K562 (cell line): ENCODE measurements around the gene HES6. TPM values are rescaled to one million over a fixed set of nuclear protein-coding genes. Genes with fewer than 3 reads are reported as not detected.

Experiments
- ATAC-seq: fragments of 200-7000 bp; cut with Tn5 transposase; 3 replicates; pipeline ENCODE4 v1.9.1; 2020; ENCODE audit warnings: moderate library complexity
- BruUV-seq: library from RNA; stranded (reverse); fragments of 400-500 nt; replicated peaks from 2 replicates; lab custom pipeline; 2021; lab: Mats Ljungman, UMichigan
- CTCF ChIA-PET: fragments of 300-600 bp; formaldehyde crosslinking; extraction: SDS; loops from one replicate; lab custom pipeline; 2021; ENCODE audit warnings: low intra/inter-chr PET ratio; lab: Yijun Ruan, JAX
- POLR2A ChIA-PET: fragments of 300-600, 350-650 bp; sonication (Branson Sonifier 250); formaldehyde crosslinking; extraction: SDS; loops from one replicate; lab custom pipeline; 2021; ENCODE audit warnings: antibody characterized with exemption, inconsistent platforms; lab: Yijun Ruan, JAX
- DNase-seq, 4 experiments: peaks; one replicate each; pipeline versions ENCODE4 v3.0.0 to v3.0.0-alpha.2; 2011 to 2018; ENCODE audit warnings: low spot score in 3 of 4, mixed read lengths in 3 of 4; ENCODE audit errors: extremely low read depth in 1 of 4
- FAIRE-seq: peaks from 2 replicates; lab custom pipeline; 2011; peaks lifted over from hg19 to GRCh38; lab: Jason Lieb, UNC
- H2AFZ ChIP-seq: 2 replicates; pipeline ENCODE4 v1.6.0; 2011; ENCODE audit warnings: low read depth, low read length, control low read depth, inconsistent platforms
- H3K27ac ChIP-seq: fragments of 200-600 bp; 3 replicates; pipeline ENCODE4 v1.8.0; 2011; ENCODE audit warnings: low read depth, mild to moderate bottlenecking, control low read depth, inconsistent platforms, low read length, moderate library complexity, mixed read lengths; ENCODE audit errors: extremely low read depth
- H3K27me3 ChIP-seq, 2 experiments: fragments of 300-600 bp in 1 of 2; 2 replicates in 1 of 2; 3 replicates in 1 of 2; pipeline versions ENCODE4 v1.6.0 to v1.8.0; 2011; ENCODE audit warnings: inconsistent platforms in 2 of 2, low read length in 2 of 2, mild to moderate bottlenecking in 1 of 2, mixed read lengths in 1 of 2, moderate library complexity in 1 of 2; ENCODE audit not compliant: control insufficient read depth in 2 of 2, insufficient read depth in 2 of 2
- H3K36me3 ChIP-seq: fragments of 300-600 bp; 3 replicates; pipeline ENCODE4 v1.8.0; 2011; ENCODE audit warnings: mild to moderate bottlenecking, low read length, inconsistent platforms; ENCODE audit not compliant: control insufficient read depth, insufficient read depth
- H3K4me1 ChIP-seq, 2 experiments: fragments of 200-600 bp in 1 of 2; replicated peaks in 1 of 2; 2 replicates in 1 of 2; 3 replicates in 1 of 2; pipeline versions ENCODE4 v1.5.1 to v1.8.0; 2011; ENCODE audit warnings: inconsistent platforms in 2 of 2, low read length in 2 of 2, mild to moderate bottlenecking in 1 of 2, mixed read lengths in 1 of 2, moderate library complexity in 1 of 2; ENCODE audit not compliant: control insufficient read depth in 2 of 2, insufficient read depth in 2 of 2
- H3K4me2 ChIP-seq: 2 replicates; pipeline ENCODE4 v1.6.1; 2011; ENCODE audit warnings: low read length, control low read depth, inconsistent platforms, mixed read lengths; ENCODE audit not compliant: insufficient read depth
- H3K4me3 ChIP-seq: fragments of 200-600 bp; sonication (generic), shearing (Covaris generic); 2 replicates; pipeline ENCODE4 v1.5.1; 2016; ENCODE audit warnings: control low read depth, inconsistent platforms
- H3K79me2 ChIP-seq: fragments of 200-600 bp; 3 replicates; pipeline ENCODE4 v1.8.0; 2011; ENCODE audit warnings: low read length, inconsistent platforms; ENCODE audit not compliant: control insufficient read depth, insufficient read depth
- H3K9ac ChIP-seq, 2 experiments: 2 replicates each; pipeline versions ENCODE4 v1.6.0 to v1.6.1; 2011; ENCODE audit warnings: low read depth in 2 of 2, low read length in 2 of 2, control low read depth in 1 of 2, inconsistent platforms in 1 of 2, mild to moderate bottlenecking in 1 of 2, mixed read lengths in 1 of 2; ENCODE audit not compliant: insufficient read depth in 1 of 2
- H3K9me1 ChIP-seq: one replicate; pipeline ENCODE4 v1.6.0; 2011; ENCODE audit warnings: inconsistent platforms, mild to moderate bottlenecking, low read length, moderate library complexity; ENCODE audit not compliant: control insufficient read depth, insufficient read depth
- H3K9me3 ChIP-seq: replicated peaks from 2 replicates; pipeline ENCODE4 v1.5.1; 2011; ENCODE audit warnings: low read depth, low read length, inconsistent platforms; ENCODE audit not compliant: control insufficient read depth, insufficient read depth
- H4K20me1 ChIP-seq: replicated peaks from 2 replicates; pipeline ENCODE4 v1.6.1; 2011; ENCODE audit warnings: low read length, inconsistent platforms, mixed read lengths; ENCODE audit not compliant: control insufficient read depth, insufficient read depth
- DLX4 ChIP-seq: fragments of 250-450 bp; sonication (Bioruptor Pico); IDR thresholded peaks from 2 replicates; pipeline ENCODE4 v1.6.1; 2021; ENCODE audit warnings: mild to moderate bottlenecking
- E2F6 ChIP-seq, 2 experiments: IDR thresholded peaks; 2 replicates each; pipeline ENCODE4 v1.6.1; 2011; ENCODE audit warnings: borderline replicate concordance in 1 of 2, control low read depth in 1 of 2, low read depth in 1 of 2, low read length in 1 of 2, mild to moderate bottlenecking in 1 of 2, mixed read lengths in 1 of 2, moderate library complexity in 1 of 2; ENCODE audit not compliant: insufficient read depth in 1 of 2, insufficient read length in 1 of 2, poor library complexity in 1 of 2, severe bottlenecking in 1 of 2; ENCODE audit errors: extremely low read depth in 1 of 2
- UBTF ChIP-seq, 2 experiments: IDR thresholded peaks; 2 replicates each; pipeline ENCODE4 v1.6.1; 2012; ENCODE audit warnings: improper control_type of control experiment in 2 of 2, low read depth in 2 of 2, low read length in 2 of 2, borderline replicate concordance in 1 of 2
- ZBTB1 ChIP-seq: sonication (generic); formaldehyde crosslinking; IDR thresholded peaks from 2 replicates; pipeline ENCODE4 v1.8.1; 2023; ENCODE audit warnings: missing genetic modification reagents, low read depth, mild to moderate bottlenecking, borderline replicate concordance
- WGBS: fragments of 100-300 bp; shearing (Covaris generic); methylation state at CpG from one replicate; pipeline ENCODE4 v1.1.6; 2016; ENCODE audit warnings: low coverage, mixed read lengths; ENCODE audit not compliant: insufficient coverage; ENCODE audit errors: missing lambda C conversion rate; 5-methylcytosine and 5-hydroxymethylcytosine counted together
- in situ Hi-C: fragments of 300-500 bp; cut with MboI; formaldehyde crosslinking; loops from 4 replicates; pipeline ENCODE4 v1.15.0; 2018; ENCODE audit warnings: inconsistent platforms, mixed read lengths
- intact Hi-C: fragments of 100-400 bp; cut with micrococcal nuclease; formaldehyde crosslinking; loops from 2 replicates; pipeline ENCODE4 v1.14.2; 2022
- polyA plus RNA-seq, 8 experiments: library from polyadenylated mRNA; depleted of rRNA in 4 of 8; stranded (reverse) in 5 of 8; unstranded in 3 of 8; fragments of >200 nt; fragmentation: Nextera tagmentation in 2 of 8; fragmentation: Illumina TruSeq in 1 of 8; extraction: Ambion mirVana in 2 of 8; extraction: Trizol in 1 of 8; gene quantifications; 2 replicates each; pipeline versions ENCODE4 v1.2.1 to v1.2.3, GENCODE V29; 2011 to 2014; ENCODE audit warnings: inconsistent platforms in 1 of 8, missing spikeins in 1 of 8
- total RNA-seq, 7 experiments: library from RNA; depleted of rRNA in 6 of 7; stranded (reverse); fragments of >200 nt in 6 of 7; fragmentation: Illumina TruSeq in 2 of 7; extraction: Trizol in 2 of 7; gene quantifications; 2 replicates each; pipeline versions ENCODE4 v1.2.1 to v1.2.3, GENCODE V29; 2011 to 2021; ENCODE audit warnings: low replicate concordance in 1 of 7

The HES6 gene
- total and polyA plus RNA-seq, 9 of the 15 experiments (the other 6 are each of a cell fraction or from before 2014, with no cell fraction given) = 6.2 to 133 (median 29.2) TPM

- in situ Hi-C loops (no loop called here), intact Hi-C loops (loop anchor here (5.0 kb wide), 1 partner anchor 72 kb away; no protein-coding TSS in a partner anchor)
- no peak for ATAC-seq
- Histone ChIP-seq H3K9me1 (no peaks in the 10 kb centered on the region), H3K27ac (peak overlapping the region; percentile 77), H3K4me1 (peaks cover 26 to 53% of the 10 kb centered on the region in 2 experiments), H3K27me3 (no peaks in the 10 kb centered on the region), H3K79me2 (peaks cover 23% of the 10 kb centered on the region), H2AFZ (peak overlapping the region; percentile 59; the same call in 1 of the 2 replicates)
- no CpG with 5 or more reads among the region's 43 CpGs for WGBS
- no TSS peak for BruUV-seq
- 0 out of 2 replicates have a peak, but pooled peaks have one; percentile 41 for TF ChIP-seq ZBTB1 (CRISPR knock-in tag)
- peak in 1 of 2 experiments; percentile 7 for TF ChIP-seq E2F6 (IDR thresholded peaks at IDR 0.05; ENCODE audit: borderline replicate concordance in 1 of 2, extremely low read depth in 1 of 2, insufficient read depth in 1 of 2, insufficient read length in 1 of 2, low read depth in 1 of 2, low read length in 1 of 2, poor library complexity in 1 of 2, severe bottlenecking in 1 of 2)
- TF ChIP-seq UBTF (IDR thresholded peaks at IDR 0.05; ENCODE audit: borderline replicate concordance in 1 of 2, low read depth in 2 of 2, low read length in 2 of 2) = no peak
- TF ChIP-seq DLX4 (CRISPR knock-in tag) = no peak
- TF ChIP-seq, all 486 proteins: peak for 2
- peak overlapping the region; percentile 76; the same call in 1 of the 2 replicates for H3K4me2 ChIP-seq
- no peaks in the 10 kb centered on the region for H4K20me1 ChIP-seq
- H3K9me3 ChIP-seq = no peaks in the 10 kb centered on the region
- ChIA-PET POLR2A (interaction anchor here (1.7 kb wide), 1 partner anchor 9 kb away, joined by 5 read pairs; no protein-coding TSS in a partner anchor), CTCF (no interaction called here)
- peak overlapping the region; percentile 74 for H3K4me3 ChIP-seq
- H3K9ac ChIP-seq = peak overlapping the region; percentile 67 to 97; a peak in 3 of 4 replicates
- FAIRE-seq (no peak), DNase-seq (peak in 1 of 4 experiments; percentile 22)
- peaks cover 9% of the 10 kb centered on the region; the same call in 2 of the 3 replicates for H3K36me3 ChIP-seq
These were observed 335 bp downstream of the HES6 start for GRCh38 chr2:238239543-238239862.
